Sciatic nerve (tissue), 2 donors: ENCODE data around the gene AUTS2. TPM values are rescaled to one million over a fixed set of nuclear protein-coding genes. Genes with fewer than 3 reads are reported as not detected.

Source experiments
- ATAC-seq: fragments of 200-7000 bp; cut with Tn5 transposase; one replicate; pipeline ENCODE4 v1.9.1; 2020; ENCODE audit warnings: mild to moderate bottlenecking, moderate library complexity
- DNase-seq: peaks from one replicate; pipeline ENCODE4 v3.0.0-alpha.2; 2020; ENCODE audit warnings: low spot score
- intact Hi-C: fragments of 100-400 bp; cut with DNase I; formaldehyde crosslinking; loops from one replicate; pipeline ENCODE4 v1.14.2; 2022
- total RNA-seq: library from RNA; stranded (reverse); fragmentation: NEBNext Ultra II Directional; extraction: Animal tissue kit (Norgen Biotek cat#: 25700); gene quantifications from one replicate; pipeline ENCODE4 v1.2.1, GENCODE V29; 2021
- donor health status: DM: no; HTN: no; CAD: no.
- donor health status: DM: no; HTN: no; CAD: no.

Gene AUTS2
- total RNA-seq, 1 donor from 2014 or later, result 129 TPM

DNA sequence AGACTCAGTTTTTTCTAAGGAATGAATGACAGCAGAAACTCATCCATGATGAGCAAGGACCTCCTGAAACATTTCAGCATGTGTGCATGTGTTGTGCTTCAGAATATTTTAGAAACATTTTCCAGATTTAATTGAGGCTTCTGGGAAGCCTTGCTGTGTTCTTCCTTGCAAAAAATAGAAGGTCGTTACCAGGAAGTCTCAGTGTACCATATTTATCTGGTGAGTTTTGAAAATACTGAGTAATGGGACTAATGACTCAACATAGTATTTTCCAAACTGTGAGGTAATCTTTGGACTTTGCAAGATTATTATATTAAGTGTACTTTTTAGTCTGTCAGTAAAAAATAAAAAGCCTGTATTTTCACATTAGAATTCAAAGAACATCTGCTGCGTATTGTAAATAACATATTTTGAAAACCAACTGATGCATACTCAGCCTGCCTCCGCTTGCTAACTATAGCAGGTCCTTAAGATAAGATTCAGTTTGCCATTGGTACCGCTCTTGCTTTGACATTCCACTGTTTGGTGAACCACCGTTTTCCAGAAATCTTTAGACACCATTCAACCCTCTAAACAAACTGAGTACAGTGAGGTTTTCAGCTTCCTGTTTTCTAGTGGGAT is 794.1 kb downstream of the AUTS2 start:
- DNase-seq, result no peak
- intact Hi-C loops, result no loop called here
- ATAC-seq, result peak; percentile 81

DNA sequence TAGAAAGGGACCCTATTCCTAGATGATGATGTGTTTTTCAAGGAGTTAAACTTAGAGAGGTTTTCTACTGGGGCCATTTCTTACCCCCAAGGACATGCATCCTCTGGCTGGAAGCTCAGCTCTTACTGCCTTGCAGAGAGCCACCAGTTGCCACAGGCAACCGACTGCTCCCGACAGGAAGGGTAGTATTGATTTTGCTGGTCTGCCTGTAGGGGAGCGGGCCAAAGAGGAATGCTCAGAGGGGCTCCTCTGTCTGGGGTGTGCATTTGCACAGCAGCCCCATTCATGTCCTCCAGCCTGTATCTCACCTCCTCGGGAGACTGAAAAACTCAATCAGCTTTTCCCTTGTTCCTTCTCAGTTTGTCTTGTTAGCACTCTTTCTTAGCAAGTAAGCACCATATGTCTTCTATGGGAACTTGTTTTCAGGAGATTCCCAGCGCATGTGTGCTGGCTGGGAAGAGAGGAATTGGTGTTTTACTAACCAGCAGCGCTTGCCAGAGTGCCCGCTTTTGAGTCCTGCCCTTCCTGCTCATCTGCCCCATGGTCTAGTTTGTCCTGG is 794.7 kb downstream of the AUTS2 start:
- no peak for ATAC-seq
- intact Hi-C loops, result no loop called here
- no peak for DNase-seq

DNA sequence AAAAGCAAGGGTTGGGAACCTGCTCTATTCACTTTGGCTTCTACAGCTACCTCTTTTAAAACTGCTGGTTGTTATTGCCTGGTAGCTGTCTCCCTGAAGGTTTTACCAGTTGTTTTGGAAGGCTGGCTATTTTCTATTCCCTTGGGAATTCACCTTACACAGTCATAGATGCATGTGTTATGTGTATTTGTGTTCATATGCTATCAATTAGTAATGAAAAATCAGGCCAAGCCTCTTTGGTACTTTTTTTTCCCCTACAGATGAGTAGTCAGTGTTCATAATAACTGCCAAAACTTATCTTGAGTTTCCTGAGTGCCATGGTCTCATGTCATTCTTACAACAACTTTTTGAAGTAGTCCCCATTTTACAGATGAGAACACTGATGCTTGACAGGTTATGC is 795.7 kb downstream of the AUTS2 start:
- no peak for ATAC-seq
- intact Hi-C loops, result no loop called here
- DNase-seq, result no peak

DNA sequence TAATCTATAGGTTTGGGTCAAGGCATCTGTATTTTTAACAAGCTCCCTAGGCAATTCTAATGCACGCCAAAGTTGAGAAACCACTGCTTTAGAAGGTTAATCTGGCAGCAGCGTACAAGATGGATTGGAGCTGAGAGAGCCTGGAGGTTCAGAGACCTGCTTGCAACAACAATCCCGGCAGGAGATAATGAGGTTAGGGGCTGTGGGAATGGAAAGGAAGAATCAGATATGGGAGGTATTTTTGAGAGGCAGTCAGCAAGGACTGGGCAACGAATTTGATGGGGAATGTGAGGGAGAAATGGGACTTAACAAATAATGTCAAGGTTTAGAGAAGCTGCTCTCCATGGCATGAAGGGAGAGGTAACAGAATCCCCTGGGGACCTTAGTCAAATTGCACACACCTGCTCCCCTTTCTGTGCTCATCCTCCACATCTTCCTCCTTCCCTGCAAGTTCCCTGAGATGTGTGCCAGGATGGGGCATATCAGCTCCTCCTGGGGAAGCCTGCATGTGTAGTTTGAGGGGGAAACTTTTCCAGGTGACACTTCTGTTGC is 802.6 kb downstream of the AUTS2 start:
- ATAC-seq, result no peak
- DNase-seq, result no peak
- intact Hi-C loops, result no loop called here

DNA sequence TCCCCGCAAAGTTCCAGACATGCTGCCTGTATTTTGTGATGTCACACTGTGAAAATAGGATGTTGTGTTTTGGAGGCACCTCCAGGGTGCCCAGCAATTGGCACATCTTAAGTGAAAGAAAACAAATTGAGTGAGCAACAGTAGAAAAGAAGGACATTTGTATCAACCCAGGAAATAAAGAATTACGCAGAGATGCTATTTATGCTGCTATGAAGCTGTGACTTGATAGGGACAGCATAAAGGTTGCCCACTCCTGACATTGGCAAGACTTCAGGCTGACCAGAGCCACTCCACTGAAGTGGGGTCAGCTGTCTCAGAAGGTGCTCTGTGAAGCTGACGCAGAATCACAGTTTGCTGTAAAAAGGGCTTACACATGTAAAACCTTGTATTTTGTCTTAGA is 803.8 kb downstream of the AUTS2 start:
- intact Hi-C loops, result no loop called here
- no peak for DNase-seq
- no peak for ATAC-seq

DNA sequence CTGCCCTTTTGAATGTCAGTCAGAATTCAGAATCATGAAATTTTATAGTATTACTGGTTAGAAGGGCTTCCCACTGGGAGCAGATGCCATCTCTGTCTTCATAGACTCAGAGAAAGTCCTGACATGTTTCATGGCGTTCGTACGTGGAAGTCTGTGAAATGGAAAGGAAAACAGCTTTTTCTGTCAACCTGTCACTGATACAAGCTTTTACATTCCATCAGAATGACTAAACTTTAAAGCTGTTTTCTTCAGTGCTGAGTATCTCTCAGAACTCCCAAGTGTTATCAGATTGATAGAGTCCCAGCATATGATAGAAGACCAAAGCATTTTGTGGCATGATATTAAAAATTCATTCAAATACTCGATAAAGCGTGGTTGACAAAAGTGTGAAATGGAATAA is 807.0 kb downstream of the AUTS2 start:
- ATAC-seq (no peak), DNase-seq (no peak)
- intact Hi-C loops, result loop anchor here (5.0 kb wide), 1 partner anchor 103 kb away; no protein-coding TSS in a partner anchor

DNA sequence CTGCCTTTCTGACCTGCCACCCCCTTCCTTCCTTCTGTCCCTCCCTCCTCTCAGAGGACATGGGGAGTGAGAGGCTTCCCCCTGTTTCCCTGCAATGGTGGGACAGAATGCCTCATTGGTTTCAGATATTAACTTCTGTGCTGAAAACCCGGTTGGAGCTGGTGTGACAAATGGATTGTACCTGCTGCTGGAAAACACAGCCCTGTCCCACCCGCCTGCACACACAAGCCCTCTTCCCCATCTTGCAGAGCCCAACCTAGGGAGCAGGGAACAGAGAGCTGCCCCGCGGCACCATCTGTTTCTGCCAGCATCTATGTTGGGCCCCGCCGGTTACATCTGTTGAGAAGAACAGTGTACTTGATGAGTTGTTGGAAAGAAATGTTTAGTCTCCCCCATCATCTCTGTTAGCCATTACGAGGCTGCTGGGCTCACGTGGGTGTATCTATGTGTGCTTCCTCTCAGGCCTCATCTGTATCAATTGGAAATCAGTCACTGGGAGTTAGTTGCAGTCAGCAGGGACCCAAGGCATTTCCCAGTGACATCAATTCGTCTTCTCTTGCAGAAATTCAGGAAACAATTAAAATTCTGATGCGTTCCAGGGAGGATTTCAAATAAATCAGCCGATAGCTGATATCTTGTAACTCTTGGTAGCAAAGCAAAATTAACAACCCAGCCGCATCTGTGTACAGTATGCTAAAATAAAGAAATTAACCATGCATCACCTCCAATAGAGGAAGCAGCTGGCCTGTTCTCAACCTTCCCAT is 808.1 kb downstream of the AUTS2 start:
- intact Hi-C loops, result loop anchor here (5.0 kb wide), 1 partner anchor 104 kb away; no protein-coding TSS in a partner anchor
- no peak for DNase-seq
- no peak for ATAC-seq

DNA sequence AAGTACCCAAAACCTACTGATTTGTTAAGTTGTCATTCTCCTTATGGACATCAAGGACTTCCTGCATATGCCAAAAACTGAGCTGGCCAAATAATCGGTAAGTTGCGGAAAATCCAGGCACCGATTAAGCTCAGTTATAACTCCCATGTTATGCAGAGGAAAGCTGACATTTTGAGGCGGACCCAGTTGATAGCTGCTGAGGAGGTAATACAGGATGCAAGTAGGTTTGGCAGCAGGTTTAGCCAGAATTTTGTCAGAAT is 808.6 kb downstream of the AUTS2 start:
- intact Hi-C loops, result loop anchor here (5.0 kb wide), 1 partner anchor 105 kb away; no protein-coding TSS in a partner anchor
- DNase-seq (no peak), ATAC-seq (no peak)

DNA sequence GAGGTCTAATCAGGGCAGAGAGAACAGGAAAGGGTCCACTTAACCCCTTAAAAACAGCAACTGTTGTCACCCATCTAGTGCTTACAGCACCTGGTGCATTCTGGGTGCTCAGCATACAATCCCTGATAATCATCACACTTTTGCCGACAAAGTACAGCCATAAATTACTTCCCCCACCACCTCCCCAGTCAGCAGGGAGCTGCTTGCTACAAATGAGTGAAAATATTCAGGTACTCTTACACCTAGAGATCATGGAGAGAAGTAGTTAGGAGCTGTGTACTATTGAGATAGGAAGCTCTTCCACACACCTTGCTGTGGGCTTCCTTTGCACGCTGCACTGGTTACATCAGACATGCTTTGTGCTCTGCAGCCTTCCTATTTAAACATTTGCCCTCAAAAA is 810.2 kb downstream of the AUTS2 start:
- intact Hi-C loops, result loop anchor here (5.0 kb wide), 1 partner anchor 106 kb away; no protein-coding TSS in a partner anchor
- ATAC-seq (no peak), DNase-seq (no peak)

DNA sequence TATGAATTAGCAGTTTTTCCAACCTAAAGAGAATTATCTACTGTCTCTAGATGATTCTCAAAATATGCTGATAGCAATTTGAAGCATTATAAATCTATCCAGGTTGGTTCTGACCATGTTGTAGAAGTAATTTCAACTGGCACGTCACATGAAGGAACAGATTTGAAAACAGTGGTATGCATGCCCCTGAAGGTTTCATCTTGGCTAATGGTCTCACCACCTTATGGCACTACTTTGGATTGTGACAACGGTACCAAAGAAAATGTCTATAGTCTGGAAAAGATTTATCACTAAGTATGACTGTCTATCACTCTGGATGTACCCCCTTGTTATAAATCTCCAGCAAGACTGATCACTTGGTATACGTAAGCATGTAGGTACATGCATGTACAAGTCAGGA is 810.6 kb downstream of the AUTS2 start:
- intact Hi-C loops, result loop anchor here (5.0 kb wide), 1 partner anchor 107 kb away; no protein-coding TSS in a partner anchor
- DNase-seq (no peak), ATAC-seq (no peak)

DNA sequence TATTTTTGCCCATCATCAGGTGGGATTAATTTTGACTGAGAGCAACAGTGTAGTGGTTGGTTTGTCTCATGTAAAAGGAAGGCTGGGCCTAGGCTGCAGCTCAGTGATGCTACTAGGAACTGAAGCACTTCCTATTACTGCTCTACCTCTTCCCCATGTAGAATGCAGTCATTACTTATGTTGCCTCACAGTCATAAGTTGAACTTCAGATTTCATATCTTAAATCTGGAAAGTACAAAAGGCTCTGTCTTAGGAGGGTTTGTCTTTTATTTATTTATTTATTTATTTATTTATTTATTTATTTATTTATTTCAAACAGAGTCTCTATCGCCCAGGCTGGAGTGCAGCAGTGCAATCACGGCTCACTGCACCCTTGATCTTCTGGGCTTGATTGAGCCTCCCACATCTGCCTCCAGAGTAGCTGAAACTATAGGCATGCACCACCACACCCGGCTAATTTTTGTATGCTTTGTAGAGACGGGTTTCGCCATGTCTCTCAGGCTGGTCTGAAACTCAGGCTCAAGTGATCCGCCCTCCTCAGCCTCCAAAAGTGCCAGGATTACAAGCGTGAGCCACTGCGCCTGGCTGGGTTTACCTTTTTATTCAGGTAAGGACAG is 812.0 kb downstream of the AUTS2 start:
- ATAC-seq, result no peak
- DNase-seq, result no peak
- intact Hi-C loops, result loop anchor here (5.0 kb wide), 1 partner anchor 672 kb away; no protein-coding TSS in a partner anchor

DNA sequence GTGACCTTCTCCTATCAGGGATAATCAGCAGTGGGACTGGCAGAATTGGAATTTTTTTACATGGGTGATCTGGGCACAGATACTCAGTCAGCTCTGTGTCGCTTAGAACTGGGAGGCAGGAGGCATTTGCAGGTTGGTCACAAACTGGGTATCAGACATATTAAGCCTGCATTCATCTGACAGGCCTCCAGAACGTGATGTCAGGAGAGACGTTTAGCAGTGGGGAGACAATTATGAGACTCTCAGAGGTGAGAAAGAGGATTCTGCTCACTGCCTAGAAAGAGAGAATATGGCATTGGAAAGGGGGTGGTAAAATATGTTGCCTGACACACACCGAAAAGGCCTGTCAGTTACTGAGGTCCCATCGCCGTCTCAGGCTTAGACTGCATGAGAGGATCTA is 816.1 kb downstream of the AUTS2 start:
- intact Hi-C loops, result loop anchor here (5.0 kb wide), 1 partner anchor 668 kb away; no protein-coding TSS in a partner anchor
- no peak for ATAC-seq
- DNase-seq, result no peak

DNA sequence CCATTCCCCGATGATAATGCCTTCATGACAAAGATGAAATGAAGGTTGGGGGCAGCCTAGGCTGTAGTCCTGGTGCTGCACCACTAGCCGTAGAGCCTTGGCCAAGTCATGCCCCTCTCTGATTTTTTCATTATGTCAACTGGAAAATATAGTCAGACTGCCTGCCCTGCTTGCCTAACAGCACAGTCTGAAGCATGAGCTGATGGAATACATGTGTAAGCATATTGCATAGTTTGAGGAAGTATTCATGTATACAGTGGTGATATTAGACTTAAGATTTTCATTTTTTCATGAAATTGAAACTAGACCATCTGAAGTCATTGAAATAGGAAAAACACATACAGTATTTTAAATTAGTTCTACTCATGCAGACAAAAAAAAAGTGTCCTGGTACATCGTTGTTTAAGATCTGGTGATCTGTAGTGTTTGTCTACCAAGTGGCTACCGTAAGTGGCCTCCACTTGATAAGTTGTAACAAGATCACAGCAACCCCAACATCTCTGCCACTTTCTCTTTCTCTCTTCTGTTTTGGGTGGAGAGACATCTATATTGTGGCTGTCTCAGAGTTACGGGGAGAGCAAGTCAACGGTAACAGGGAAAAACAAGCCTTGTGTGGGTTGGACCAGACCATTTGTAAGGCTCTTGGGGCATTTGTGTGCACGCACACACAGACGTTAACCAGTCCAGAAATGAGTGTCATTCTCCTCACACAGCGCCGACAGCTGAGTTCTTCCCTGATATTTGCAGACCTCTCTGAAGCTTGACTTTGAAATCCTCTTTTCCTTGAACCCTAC is 817.1 kb downstream of the AUTS2 start:
- intact Hi-C loops, result no loop called here
- DNase-seq (no peak), ATAC-seq (no peak)

DNA sequence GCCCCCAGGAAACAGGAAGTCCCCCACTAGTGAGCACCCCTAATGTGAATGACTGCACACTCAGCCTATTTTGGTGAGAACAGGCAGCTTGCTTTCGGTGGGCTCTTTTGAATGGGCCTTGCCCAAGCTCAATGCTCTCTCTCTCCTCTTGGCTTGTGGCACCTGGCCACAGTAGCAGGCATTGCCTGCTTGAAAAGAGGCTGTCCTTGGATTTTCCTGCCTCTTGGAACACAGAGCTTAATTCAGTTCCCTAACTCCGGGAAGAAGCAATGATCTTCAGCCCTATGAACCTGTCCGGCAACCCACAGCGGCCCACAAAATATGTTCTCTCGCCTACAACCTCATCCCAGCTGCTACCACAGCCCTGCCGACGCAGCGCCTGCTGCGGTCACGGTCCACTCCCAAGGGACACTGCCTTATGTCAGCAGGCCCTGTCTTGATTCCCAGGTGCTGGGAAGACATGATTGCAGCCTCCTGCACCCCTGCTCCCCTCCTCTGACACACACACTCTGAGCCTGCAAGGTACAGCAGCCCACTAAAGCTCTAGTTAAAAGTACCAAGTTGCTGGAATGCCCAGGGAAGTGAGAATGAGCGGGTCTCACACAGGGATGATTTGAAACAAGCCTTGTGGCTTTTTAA is 818.2 kb downstream of the AUTS2 start:
- ATAC-seq (peak; percentile 41), DNase-seq (no peak)
- intact Hi-C loops, result no loop called here

DNA sequence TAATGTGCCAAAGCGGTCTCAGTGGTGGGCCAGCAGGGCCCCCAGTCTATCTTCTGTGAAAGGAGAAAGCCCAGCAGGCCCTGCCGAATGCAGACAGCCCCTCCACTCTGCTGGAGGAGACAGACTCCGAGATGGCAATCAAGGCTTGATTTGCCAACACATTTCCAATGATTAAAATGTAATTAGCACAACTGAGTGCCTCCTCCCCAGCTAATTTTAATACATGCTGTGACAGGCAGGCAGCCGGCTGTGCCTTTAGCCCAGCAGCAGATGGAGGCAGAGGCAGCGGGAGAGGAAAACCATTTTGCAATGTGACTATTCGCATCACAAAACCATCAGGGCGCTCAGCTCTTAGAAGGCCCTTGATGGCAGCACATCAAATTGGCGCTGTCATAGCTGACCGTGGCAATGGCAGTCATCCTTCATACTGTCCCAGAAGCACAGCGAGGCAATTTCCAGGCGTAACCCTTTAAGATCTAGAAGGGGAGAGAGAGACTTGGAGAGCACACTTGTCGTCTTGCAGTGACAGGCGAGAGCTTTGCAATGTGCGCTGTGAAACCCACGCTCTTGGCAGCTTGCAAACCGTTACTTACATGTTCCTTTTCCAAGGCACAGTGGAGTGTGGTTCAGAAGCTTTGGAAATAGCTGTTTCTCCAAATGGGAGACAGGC is 818.8 kb downstream of the AUTS2 start:
- DNase-seq (no peak), ATAC-seq (no peak)
- intact Hi-C loops, result no loop called here

DNA sequence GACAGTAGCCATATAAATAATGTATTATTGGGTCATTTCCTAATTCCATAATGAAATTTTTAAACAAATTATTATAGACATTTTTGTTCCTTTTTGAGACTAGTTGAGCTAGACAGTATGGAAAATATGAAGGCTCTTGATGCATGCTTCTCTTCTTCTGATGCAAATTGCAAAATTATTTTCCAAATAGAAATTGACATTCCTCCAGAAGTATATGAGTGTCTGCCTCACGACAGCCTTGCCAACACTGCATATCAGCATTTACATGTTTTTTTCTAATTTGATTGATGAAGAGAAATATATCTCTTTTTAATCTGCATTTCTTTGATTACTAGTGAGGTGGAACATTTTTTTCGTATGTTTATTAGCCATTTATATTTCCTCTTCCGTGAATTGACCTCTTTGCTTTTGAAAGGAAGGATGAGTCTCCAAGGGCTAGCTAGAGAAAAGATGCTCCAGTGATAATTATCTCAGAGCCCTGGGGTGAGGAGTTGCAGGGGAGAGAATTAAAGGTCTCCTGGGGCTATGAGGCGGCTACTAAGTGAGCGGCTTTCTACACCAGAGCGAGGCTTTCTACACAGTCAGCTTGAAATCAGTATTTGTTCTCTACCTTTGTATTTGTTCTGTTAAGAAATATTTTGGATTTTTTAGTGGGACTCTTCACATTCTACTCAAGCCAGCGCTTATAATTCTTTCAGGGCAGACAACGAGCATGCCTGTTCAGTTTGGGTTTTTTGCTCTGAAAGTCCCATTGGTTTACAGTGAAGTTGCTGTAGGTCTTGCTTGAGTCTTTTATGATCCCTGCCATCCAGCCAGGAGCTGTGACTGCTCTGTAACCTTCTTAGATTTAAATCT is 821.5 kb downstream of the AUTS2 start:
- intact Hi-C loops, result no loop called here
- ATAC-seq (no peak), DNase-seq (no peak)

DNA sequence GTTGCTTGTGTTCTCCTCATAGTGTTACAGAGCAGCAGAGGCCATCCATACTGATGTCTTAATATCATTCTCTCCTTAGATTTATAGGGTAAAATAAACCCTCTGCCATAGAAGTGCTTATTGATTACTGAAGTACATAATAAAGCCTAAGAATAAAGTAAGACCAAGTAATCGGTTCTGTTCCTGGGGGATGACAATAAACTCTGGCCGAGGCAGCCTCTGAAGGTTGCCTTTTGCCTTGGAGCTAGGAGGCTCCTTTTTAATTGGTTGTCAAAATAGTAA is 822.0 kb downstream of the AUTS2 start:
- no peak for DNase-seq
- ATAC-seq, result no peak
- intact Hi-C loops, result no loop called here
